Measurements from ENCODE around the gene AGPS. TPM values are rescaled to one million over a fixed set of nuclear protein-coding genes. Genes with fewer than 3 reads are reported as not detected.

AGPS gene
- total and polyA plus RNA-seq, 7 experiments from 2014 or later = 11.8 to 60.4 (median 21.8) TPM

- DNase-seq (no peak), ATAC-seq (no peak)
- CTCF ChIA-PET = no interaction called here
- Mint-ChIP-seq H3K27me3 (no peaks in the 10 kb centered on the region), H3K27ac (no peak overlapping the region), H3K4me1 (no peaks in the 10 kb centered on the region), H3K36me3 (peaks cover 8 to 35% (median 30%) of the 10 kb centered on the region in 5 donors), H3K4me3 (no peak overlapping the region), H3K9me3 (no peaks in the 10 kb centered on the region)
- H3K27me3 ChIP-seq (ENCODE audit: control insufficient read depth in 2 of 2, insufficient read depth in 2 of 2, low read length in 2 of 2) = no peaks in the 10 kb centered on the region
- no peaks in the 10 kb centered on the region for H3K9me3 ChIP-seq (ENCODE audit: control insufficient read depth in 2 of 3, low read length in 3 of 3)
- intact Hi-C loops (cut with micrococcal nuclease) = loop anchor here (2.0 to 10.0 kb wide), 3 partner anchors 235 to 275 kb away; no protein-coding TSS in a partner anchor
- no peak overlapping the region for H3K27ac ChIP-seq (ENCODE audit: low read depth, low read length)
- no peak overlapping the region for H3K4me3 ChIP-seq (ENCODE audit: low read length)
- no peaks in the 10 kb centered on the region for H3K4me1 ChIP-seq (ENCODE audit: control insufficient read depth in 2 of 2, insufficient read depth in 2 of 2, low read length in 2 of 2)
- POLR2A ChIA-PET = no interaction called here
- peaks cover 0 to 7% (median 3%) of the 10 kb centered on the region in 3 experiments for H3K36me3 ChIP-seq (ENCODE audit: control insufficient read depth in 2 of 3, insufficient read depth in 3 of 3, low read length in 3 of 3)
Observed at GRCh38 chr2:177489719-177490301, 97.2 kb downstream of the AGPS start.

- DNase-seq (no peak), ATAC-seq (no peak)
- H3K27ac Mint-ChIP-seq = no peak overlapping the region
- no peaks in the 10 kb centered on the region for H3K27me3 Mint-ChIP-seq
- H3K4me3 Mint-ChIP-seq = no peak overlapping the region
- intact Hi-C loops (cut with micrococcal nuclease) = loop anchor here in 1 of 2 donors (10.0 kb wide), 1 partner anchor 229 kb away; no protein-coding TSS in a partner anchor
- peaks cover 0 to 1% (median 0%) of the 10 kb centered on the region in 7 donors for H3K4me1 Mint-ChIP-seq
- POLR2A ChIA-PET = no interaction called here
- H3K27ac ChIP-seq (ENCODE audit: low read depth, low read length) = no peak overlapping the region
- H3K27me3 ChIP-seq (ENCODE audit: control insufficient read depth in 2 of 2, insufficient read depth in 2 of 2, low read length in 2 of 2) = no peaks in the 10 kb centered on the region
- H3K36me3 Mint-ChIP-seq = peaks cover 9 to 39% (median 30%) of the 10 kb centered on the region in 5 donors
- peaks cover 0 to 11% (median 3%) of the 10 kb centered on the region in 3 experiments for H3K36me3 ChIP-seq (ENCODE audit: control insufficient read depth in 2 of 3, insufficient read depth in 3 of 3, low read length in 3 of 3)
- H3K9me3 Mint-ChIP-seq = no peaks in the 10 kb centered on the region
- H3K4me3 ChIP-seq (ENCODE audit: low read length) = no peak overlapping the region
- no peaks in the 10 kb centered on the region for H3K4me1 ChIP-seq (ENCODE audit: control insufficient read depth in 2 of 2, insufficient read depth in 2 of 2, low read length in 2 of 2)
- CTCF ChIA-PET = no interaction called here
- H3K9me3 ChIP-seq (ENCODE audit: control insufficient read depth in 2 of 3, low read length in 3 of 3) = no peaks in the 10 kb centered on the region
Observed at GRCh38 chr2:177495945-177496344, 103.4 kb downstream of the AGPS start.

GRCh38 chr2:177496921-177497320 is 104.3 kb downstream of the AGPS start:
- Mint-ChIP-seq H3K9me3 (no peaks in the 10 kb centered on the region), H3K4me1 (peaks cover 0 to 6% (median 0%) of the 10 kb centered on the region in 7 donors), H3K27me3 (no peaks in the 10 kb centered on the region), H3K27ac (no peak overlapping the region), H3K4me3 (no peak overlapping the region), H3K36me3 (peaks cover 9 to 41% (median 34%) of the 10 kb centered on the region in 5 donors)
- POLR2A ChIA-PET = no interaction called here
- Histone ChIP-seq H3K36me3 (ENCODE audit: control insufficient read depth in 2 of 3, insufficient read depth in 3 of 3, low read length in 3 of 3) (peaks cover 0 to 11% (median 3%) of the 10 kb centered on the region in 3 experiments), H3K27me3 (ENCODE audit: control insufficient read depth in 2 of 2, insufficient read depth in 2 of 2, low read length in 2 of 2) (no peaks in the 10 kb centered on the region), H3K4me1 (ENCODE audit: control insufficient read depth in 2 of 2, insufficient read depth in 2 of 2, low read length in 2 of 2) (no peaks in the 10 kb centered on the region), H3K4me3 (ENCODE audit: low read length) (no peak overlapping the region), H3K27ac (ENCODE audit: low read depth, low read length) (no peak overlapping the region), H3K9me3 (ENCODE audit: control insufficient read depth in 2 of 3, low read length in 3 of 3) (no peaks in the 10 kb centered on the region)
- no peak for DNase-seq
- intact Hi-C loops (cut with micrococcal nuclease) = loop anchor here in 1 of 2 donors (10.0 kb wide), 1 partner anchor 228 kb away; no protein-coding TSS in a partner anchor
- no peak for ATAC-seq
- CTCF ChIA-PET = interaction anchor here (0.6 to 0.9 kb wide), 2 partner anchors 24 to 332 kb away, joined by 3 to 4 read pairs; no protein-coding TSS in a partner anchor

GRCh38 chr2:177501186-177501585 is 108.6 kb downstream of the AGPS start:
- no peaks in the 10 kb centered on the region for H3K4me1 ChIP-seq (ENCODE audit: control insufficient read depth in 2 of 2, insufficient read depth in 2 of 2, low read length in 2 of 2)
- DNase-seq (no peak), ATAC-seq (no peak)
- no peaks in the 10 kb centered on the region for H3K9me3 ChIP-seq (ENCODE audit: control insufficient read depth in 2 of 3, low read length in 3 of 3)
- H3K36me3 ChIP-seq (ENCODE audit: control insufficient read depth in 2 of 3, insufficient read depth in 3 of 3, low read length in 3 of 3) = no peaks in the 10 kb centered on the region
- no peak overlapping the region for H3K27ac ChIP-seq (ENCODE audit: low read depth, low read length)
- Mint-ChIP-seq H3K36me3 (peaks cover 5 to 34% (median 28%) of the 10 kb centered on the region in 5 donors), H3K4me3 (no peak overlapping the region), H3K9me3 (no peaks in the 10 kb centered on the region), H3K4me1 (peaks cover 0 to 9% (median 0%) of the 10 kb centered on the region in 7 donors), H3K27ac (no peak overlapping the region), H3K27me3 (no peaks in the 10 kb centered on the region)
- no peaks in the 10 kb centered on the region for H3K27me3 ChIP-seq (ENCODE audit: control insufficient read depth in 2 of 2, insufficient read depth in 2 of 2, low read length in 2 of 2)
- ChIA-PET CTCF (no interaction called here), POLR2A (no interaction called here)
- no peak overlapping the region for H3K4me3 ChIP-seq (ENCODE audit: low read length)
- intact Hi-C loops (cut with micrococcal nuclease) = no loop called here

GRCh38 chr2:177506505-177506904 is 113.9 kb downstream of the AGPS start:
- ATAC-seq = no peak
- Mint-ChIP-seq H3K36me3 (peaks cover 9 to 47% (median 26%) of the 10 kb centered on the region in 5 donors), H3K4me1 (peaks cover 0 to 5% (median 0%) of the 10 kb centered on the region in 7 donors), H3K27me3 (no peaks in the 10 kb centered on the region), H3K9me3 (no peaks in the 10 kb centered on the region), H3K4me3 (no peak overlapping the region), H3K27ac (no peak overlapping the region)
- ChIA-PET CTCF (interaction anchor here (0.6 kb wide), 1 partner anchor 20 kb away, joined by 3 read pairs; no protein-coding TSS in a partner anchor), POLR2A (interaction anchor here (0.6 kb wide), 1 partner anchor 56 kb away, joined by 3 read pairs; no protein-coding TSS in a partner anchor)
- intact Hi-C loops (cut with micrococcal nuclease) = no loop called here
- no peak overlapping the region for H3K27ac ChIP-seq (ENCODE audit: low read depth, low read length)
- DNase-seq = no peak
- H3K4me1 ChIP-seq (ENCODE audit: control insufficient read depth in 2 of 2, insufficient read depth in 2 of 2, low read length in 2 of 2) = no peaks in the 10 kb centered on the region
- no peaks in the 10 kb centered on the region for H3K27me3 ChIP-seq (ENCODE audit: control insufficient read depth in 2 of 2, insufficient read depth in 2 of 2, low read length in 2 of 2)
- no peak overlapping the region for H3K4me3 ChIP-seq (ENCODE audit: low read length)
- H3K36me3 ChIP-seq (ENCODE audit: control insufficient read depth in 2 of 3, insufficient read depth in 3 of 3, low read length in 3 of 3) = no peaks in the 10 kb centered on the region
- no peaks in the 10 kb centered on the region for H3K9me3 ChIP-seq (ENCODE audit: control insufficient read depth in 2 of 3, low read length in 3 of 3)

GRCh38 chr2:177506998-177507397 is 114.4 kb downstream of the AGPS start:
- Mint-ChIP-seq H3K27ac (no peak overlapping the region), H3K36me3 (peaks cover 9 to 50% (median 26%) of the 10 kb centered on the region in 5 donors), H3K4me1 (peaks cover 0 to 5% (median 0%) of the 10 kb centered on the region in 7 donors), H3K27me3 (no peaks in the 10 kb centered on the region), H3K4me3 (no peak overlapping the region), H3K9me3 (no peaks in the 10 kb centered on the region)
- no peaks in the 10 kb centered on the region for H3K27me3 ChIP-seq (ENCODE audit: control insufficient read depth in 2 of 2, insufficient read depth in 2 of 2, low read length in 2 of 2)
- intact Hi-C loops (cut with micrococcal nuclease) = no loop called here
- H3K4me3 ChIP-seq (ENCODE audit: low read length) = no peak overlapping the region
- ATAC-seq = no peak
- H3K4me1 ChIP-seq (ENCODE audit: control insufficient read depth in 2 of 2, insufficient read depth in 2 of 2, low read length in 2 of 2) = no peaks in the 10 kb centered on the region
- DNase-seq = no peak
- POLR2A ChIA-PET = no interaction called here
- H3K9me3 ChIP-seq (ENCODE audit: control insufficient read depth in 2 of 3, low read length in 3 of 3) = no peaks in the 10 kb centered on the region
- no peak overlapping the region for H3K27ac ChIP-seq (ENCODE audit: low read depth, low read length)
- CTCF ChIA-PET = no interaction called here
- no peaks in the 10 kb centered on the region for H3K36me3 ChIP-seq (ENCODE audit: control insufficient read depth in 2 of 3, insufficient read depth in 3 of 3, low read length in 3 of 3)

Measured in naive thymus-derived CD4-positive, alpha-beta T cell (primary cell).